NCI-H2227 (cell line): Measurements from ENCODE around the gene PRR20G.
A peak's percentile ranks its signal among the peaks of the same experiment; 100 is the strongest.
"Not testable (repeated sequence)": the region's sequence is repeated elsewhere in the genome, so short reads cannot be mapped to it uniquely, and the experiment has no call there.

Experiments used
- DNase-seq: peaks from one replicate; lab custom pipeline; 2025; ENCODE audit not compliant: unreplicated experiment; lab: John Stamatoyannopoulos, UW

The PRR20G gene

DNA sequence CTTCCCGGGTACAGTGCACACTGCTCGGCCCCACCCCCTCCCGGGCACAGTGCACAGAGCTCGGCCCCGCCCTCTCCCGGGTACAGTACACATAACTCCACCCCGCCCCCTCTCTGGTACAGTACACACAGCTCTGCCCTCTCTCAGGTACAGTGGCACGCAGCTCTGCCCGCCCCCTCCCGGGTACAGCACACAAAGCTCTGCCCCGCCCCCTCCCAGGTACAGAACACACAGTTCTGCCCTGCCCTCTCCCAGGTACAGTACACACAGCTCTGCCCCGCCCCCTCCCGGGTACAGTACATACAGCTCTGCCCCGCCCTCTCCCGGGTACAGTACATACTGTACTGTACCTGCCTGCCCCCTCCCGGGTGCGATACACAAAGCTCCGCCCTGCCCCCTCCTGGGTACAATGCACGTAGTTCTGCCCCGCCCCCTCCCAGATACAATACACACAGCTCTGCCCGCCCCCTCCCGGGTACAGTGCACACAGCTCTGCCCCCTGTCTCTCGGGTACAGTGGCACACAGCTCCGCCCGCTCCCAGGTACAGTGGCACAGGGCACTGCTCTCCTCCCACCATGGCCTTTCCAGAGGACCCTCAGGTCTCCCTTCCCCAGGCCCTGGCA lies 16.4 kb upstream of the PRR20G start:
- DNase-seq, result peak; percentile 54

DNA sequence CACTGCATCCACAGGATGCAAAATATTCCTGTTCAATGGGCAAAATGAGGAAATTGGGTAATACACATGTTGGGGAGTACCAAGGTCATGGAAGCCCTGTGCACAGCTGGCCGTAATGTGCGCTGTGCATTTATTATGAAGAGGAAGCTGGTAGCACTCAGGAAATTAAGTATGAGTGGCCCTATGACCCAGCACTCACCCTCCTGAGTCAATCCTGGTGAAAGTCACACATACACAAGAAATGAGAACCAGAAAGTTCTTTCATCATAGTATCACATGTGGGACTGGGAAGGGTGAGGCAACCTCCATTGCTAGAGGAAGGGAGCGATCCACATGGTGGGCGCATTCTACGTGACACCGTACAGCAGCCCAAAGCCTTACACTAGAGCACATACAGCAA lies 11.4 kb upstream of the PRR20G start:
- DNase-seq, result no peak

DNA sequence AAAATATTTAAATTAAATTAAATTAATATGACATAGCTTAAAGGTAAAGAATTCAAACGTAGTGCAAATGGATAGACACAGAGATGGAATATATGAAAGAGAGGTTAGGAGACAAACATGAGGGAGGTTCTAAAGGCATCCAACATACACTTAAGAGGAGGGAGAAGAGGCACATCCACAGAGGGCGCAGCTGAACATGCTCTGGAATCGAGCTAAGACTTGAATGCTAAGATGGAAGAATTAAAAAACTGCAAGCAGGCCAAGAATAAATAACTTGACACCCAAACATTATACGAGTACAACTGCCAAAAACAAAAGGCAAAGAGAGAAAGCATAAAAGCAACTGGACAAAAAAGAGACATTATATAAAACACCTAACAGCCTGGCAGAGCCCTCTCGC lies 9.1 kb upstream of the PRR20G start:
- DNase-seq, result no peak

DNA sequence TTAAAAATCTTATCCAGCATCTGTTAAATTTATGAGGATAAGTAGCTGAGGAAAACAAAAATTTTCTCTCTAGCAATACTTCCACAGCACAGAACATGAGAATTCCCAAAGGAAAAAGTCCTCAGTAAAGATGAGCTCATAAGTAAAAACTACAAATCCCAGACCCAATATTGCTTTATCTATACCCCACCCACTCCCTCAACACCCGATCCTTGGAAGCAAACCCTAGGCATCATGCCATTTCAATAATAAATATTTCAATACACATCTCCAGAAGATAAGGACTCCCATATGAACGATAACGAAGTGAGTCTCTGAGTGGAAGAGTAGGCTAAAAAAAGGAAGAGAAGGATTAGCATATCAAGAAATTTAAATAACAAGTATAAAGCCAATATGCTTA lies 8.3 kb upstream of the PRR20G start:
- no peak for DNase-seq

DNA sequence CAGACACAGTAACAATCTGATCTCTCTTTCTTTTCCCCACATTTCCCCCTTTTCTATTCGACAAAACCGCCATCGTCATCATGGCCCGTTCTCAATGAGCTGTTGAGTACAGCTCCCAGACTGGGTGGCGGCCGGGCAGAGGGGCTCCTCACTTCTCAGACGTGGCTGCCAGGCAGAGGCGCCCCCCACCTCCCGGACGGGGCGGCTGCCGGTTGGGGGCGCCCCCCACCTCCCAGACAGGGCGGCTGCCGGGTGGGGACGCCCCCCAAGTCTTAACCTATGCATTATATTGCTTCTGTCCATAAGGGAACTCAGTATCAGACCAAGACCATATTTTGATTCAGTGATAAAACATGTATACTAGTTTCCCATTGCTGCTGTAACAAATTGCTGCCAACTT lies 5.8 kb upstream of the PRR20G start:
- DNase-seq, result not testable (repeated sequence)

DNA sequence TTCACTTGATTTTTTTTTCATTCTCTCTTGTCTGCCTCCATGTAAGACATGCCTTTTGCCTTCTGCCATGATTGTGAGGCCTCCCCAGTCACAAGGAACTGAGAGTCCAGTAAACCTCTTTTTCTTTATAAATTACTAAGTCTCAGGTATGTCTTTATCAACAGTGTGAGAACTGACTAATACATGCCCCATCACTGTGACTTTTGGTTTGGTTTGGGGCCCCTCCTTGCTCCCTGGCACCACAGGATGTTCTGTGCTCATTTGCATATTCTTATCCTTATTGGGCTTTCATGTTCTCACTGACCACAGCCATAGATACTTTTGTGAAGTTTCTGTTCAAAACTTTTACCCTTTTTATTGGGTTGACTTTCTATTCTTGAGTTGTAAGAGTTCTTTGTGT lies 3.8 kb upstream of the PRR20G start:
- DNase-seq, result no peak

DNA sequence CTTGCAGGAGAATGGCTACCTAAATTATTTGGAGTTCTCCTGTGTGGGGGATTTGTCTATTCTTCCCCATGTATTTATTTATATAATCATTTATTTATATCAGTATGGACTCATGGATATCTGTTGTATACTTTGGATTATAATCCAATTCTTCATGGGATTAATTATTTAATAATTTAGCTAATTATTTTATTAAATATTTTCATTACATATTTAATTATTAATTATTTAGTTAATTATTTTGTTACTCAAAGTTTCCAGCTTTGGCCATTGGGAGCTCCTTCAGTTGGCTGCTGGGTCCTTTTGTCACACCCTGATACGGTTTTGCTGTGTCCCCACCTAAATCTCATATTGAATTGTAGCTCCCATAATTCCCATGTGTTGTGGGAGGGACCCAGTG lies 3.3 kb upstream of the PRR20G start:
- DNase-seq, result no peak

DNA sequence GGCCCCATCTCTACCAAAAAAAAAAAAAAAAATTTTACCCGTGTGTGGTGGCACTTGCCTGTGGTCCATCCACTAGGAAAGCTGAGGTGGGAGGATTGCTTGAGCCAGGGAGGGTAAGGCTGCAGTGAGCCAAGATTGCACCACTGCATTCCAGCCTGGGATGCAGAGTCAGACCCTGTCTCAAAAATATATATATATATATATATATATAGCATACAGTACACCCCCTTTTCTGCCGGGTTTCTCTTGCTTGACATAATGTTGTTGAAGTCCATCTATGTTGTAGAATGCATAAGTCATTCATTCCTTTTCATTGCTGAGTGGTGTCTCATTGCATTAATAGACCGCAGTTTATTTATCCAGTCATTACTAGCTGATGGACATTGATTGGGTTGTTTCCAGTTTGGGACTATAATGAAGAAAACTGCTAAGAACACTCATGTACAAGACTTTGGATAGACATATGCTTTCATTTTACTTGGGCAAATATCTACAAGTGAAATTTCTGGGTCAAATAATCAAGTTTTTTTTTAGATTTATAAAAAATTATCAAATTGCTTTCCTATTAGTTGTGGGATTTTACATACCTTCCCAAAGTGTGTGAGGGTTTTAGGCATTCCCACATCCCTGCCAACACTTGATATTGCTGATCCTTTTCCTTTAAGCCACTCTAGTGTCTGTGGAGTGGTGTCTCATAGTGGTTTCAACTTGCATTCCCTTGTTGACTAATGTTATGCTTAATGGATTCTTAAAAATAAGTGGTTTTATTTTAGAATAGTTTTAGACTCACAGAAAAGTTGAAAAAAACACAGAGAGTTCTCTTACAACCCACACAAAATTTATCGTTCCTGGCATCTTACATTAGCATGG lies 2.1 kb upstream of the PRR20G start:
- DNase-seq, result no peak

DNA sequence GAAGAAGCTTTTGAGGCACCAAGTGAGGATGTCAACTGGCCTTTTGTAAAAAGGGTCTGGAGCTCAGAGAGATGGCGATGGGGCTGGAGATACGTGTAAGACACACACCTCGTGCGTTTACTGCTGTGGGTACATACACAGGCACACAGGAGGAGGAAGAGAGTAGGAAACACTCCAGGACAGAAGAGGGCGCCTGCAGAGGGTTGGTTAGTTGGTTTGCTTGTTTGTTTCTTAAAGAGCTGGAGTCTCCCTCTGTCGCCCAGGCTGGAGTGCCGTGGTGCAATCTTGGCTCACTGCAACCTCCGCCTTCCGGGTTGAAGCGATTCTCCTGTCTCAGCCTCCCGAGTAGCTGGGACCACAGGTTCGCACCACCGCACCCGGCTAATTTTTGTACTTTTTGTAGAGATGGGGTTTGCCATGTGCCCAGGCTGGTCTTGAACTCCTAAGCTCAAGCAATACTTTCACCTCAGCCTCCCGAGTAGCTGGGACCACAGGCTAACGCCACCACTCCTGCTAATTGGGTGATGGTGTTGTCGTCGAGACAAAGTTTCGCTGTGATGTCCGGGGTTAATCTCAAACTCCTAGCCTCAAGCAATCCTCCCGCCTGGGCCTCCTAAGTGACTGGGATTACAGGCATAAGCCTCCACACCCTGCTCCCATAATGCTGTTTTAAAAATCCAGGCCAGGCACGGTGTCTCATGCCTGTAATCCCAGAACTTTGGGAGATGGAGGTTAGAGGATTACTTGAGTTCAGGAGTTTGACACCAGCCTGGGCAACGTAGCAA lies 1.3 kb upstream of the PRR20G start:
- no peak for DNase-seq

DNA sequence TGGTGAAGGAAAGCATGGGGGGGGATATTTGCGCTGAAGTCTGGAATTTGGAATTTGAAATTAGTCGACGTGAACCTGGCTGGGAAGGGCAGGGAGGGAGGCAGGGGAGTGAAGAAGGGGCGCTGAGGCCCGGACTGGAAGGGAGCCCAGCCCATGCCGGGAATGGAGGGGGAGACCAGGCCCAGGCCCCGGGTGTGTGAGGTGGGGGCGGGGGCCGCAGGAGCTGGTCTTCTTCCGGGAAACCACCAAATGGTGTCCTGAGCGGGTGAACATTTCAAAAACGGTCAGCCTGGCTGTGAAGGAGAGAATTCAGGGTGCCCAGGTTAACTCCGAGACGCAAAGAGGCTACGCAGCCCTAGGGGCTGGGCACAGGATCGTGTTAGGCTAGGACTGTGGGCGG lies 497 bp upstream of the PRR20G start:
- DNase-seq, result no peak

DNA sequence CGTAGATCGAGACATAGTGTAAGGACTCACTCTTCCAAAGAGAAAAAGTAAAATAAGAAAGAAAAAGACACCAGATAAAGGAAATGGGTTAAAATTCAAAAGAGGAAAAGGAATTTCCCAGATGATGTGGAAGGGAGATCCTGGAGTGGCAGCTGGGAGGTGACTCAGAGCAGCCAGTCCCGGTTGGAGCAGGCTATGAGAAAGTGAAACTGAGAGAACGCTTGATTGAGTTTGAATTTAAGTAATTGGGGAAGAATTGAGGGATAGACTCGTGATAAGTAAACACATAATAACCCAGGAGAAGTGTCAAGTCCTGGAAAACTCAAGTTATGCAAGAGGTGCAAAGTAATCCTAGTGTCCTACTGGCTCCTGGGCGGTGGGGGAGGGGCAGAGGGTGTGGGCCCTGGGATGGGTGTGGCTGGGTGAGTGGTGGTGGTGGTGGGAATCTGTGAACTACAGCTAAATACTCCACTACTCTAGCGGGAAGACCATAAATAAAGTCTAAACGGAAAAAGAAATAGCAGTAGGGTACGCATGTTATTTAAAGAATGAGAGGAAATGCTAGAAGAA lies 1.2 kb downstream of the PRR20G start:
- DNase-seq, result no peak

DNA sequence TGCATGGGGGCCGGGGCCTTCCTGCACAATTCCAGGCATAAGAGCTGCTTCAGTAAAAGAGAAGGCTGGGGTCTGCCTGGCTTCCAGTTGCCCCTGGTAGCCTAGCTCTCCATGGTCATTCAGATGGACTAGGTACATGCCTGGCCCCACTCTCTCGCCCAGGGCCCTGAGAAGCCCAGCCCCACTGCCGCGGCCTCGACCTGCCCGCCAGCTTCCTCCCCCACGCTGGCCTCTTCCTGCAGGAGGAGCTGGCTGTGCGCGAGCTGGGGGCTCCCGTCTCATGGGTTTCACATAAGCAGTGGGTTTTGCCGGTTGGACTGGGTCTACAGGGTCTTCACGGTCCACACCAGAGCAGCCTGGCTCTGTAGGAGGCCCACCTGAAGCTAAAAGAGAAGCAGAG lies 3.6 kb downstream of the PRR20G start:
- no peak for DNase-seq

DNA sequence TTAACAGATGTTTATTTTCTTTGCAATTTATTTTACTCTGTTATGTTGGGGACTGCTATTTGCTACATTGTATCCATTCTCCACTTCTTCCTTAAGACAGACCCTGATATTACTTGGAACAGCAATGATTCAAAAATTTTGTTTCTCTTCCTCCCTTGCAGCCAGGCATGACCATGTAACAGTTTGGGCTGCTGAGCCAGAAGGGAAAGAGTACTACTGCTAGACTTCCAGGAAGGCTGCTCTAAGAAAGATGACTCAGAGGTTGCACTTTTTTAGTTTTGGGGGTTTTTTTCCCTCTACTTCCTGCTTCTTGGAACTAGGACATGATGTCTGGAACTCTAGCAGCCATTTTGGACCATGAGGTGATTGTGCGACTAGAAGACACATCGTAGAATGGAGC lies 10.3 kb downstream of the PRR20G start:
- no peak for DNase-seq

DNA sequence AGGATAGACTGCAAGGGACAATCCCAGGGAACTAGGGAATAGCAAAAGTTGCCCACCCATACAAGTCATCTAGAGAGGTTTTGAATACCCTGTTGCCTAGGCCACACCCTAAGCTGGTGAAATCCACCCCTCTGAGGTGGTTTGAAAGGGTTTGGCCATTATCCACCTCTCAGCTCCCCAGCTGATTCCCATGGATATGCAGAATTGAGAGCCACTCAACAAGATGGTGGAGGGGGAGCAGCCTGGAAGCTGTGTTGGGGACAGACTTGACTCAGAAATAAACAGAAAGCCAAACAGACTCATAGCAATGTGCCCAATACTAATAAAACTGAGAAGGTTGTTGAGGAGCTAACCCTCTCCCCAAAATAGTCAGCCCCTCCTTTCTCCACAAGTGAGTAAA lies 10.9 kb downstream of the PRR20G start:
- DNase-seq, result no peak

DNA sequence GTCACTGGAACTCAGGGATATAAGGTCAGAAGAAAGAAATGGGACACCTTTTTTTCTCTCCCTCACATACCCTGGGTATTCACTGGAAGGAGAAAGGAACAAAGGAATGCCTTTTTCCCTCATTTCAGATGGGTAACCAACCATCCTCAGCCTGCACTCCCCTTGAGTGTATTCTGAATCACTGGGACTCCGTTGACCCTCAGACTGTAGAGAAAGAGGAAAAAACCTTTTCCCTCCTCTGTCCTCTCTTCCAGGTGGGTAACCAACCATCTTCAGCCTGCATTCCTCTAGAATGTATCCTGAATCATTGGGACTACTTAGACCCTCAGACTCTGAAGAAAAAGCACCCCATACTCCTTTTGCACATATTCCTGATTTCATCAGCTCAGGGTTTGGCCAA lies 11.4 kb downstream of the PRR20G start:
- no peak for DNase-seq

DNA sequence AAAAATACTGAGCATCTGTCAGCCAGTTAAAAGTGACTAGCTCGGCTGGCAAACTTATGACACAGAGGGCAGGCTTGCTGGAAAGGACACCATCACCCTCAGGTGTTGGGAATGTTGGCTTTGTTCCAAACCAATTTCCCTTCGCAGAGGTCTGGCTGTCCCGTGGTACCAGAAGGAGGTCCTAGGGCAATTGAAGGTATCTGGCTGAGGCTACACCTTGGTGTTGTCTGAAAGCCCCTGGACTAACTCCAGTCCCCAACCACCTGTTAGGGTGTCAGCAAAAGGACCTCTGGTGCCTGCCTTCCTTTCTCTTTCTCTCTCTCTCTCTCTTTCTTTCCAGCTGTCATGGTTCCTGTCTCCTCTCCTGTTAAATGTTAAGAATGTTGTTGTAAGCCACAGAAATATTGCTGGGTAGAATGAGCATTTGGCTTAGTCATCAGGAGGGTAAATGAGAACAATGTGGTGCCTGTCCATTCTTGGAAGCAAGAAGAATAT lies 12.5 kb downstream of the PRR20G start:
- DNase-seq, result no peak

DNA sequence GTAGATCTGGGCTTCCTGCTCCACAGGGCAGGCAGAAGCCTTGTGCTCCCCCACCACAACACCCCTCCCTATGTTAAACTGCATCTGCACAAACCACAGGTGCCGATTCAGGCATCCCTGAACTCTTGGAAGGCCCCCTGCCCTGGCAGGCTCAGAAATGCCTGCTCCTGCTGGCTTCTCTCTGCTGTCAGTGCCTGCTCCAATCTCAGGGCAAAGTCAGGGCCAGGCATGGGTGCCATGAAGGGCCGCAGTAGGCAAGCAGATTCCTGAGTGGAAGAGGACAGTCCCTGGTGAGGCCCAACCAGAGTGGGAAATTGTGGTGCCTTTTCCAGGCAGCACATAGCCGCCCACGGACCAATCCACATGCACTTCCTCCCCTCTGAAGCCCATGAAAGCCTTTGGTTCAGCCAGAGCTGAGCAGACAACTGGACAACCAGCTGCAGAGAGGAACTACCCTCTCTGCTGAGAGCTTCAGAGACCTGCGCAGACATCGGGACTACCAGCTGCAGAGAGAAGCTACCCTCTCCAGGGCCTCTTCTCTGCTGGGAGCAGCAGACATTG lies 13.6 kb downstream of the PRR20G start:
- no peak for DNase-seq

DNA sequence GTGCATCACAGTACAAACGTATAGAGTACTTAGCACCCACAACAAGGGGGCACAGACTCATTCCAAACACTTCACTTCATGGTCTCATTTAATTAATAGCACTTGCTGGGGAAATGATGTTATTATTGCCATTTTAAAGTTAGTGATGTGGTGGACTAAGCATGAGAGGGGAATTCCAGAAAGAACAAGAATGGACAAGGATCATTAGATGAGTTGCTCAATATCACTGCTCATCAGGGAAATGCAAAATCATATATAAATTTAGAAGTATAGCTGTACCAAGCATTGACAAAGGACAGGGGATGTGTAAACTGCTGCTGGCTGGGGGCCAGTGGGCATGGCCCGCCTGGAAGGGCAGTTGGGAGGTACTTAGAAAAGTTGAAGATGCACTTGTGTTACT lies 14.6 kb downstream of the PRR20G start:
- no peak for DNase-seq

DNA sequence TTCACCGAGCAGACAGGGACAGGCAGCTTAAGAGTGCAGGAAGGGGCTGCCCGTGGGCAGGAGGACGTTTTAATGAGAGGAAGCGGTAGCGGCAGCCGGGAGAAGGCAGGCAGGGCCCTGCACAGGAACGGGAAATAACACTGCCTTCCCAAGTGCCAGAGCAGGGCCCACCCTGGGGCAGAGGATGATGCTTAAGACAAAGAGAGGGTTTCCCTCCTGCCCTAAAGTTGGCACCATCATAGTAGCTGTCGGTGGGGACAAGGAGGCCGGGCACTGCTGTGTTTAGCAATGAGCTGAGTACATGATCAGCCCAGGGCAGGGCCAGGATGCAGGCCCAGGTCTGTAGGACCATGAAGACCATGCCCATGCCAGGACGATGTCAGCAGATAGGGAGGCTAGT lies 21.7 kb downstream of the PRR20G start:
- DNase-seq, result no peak

DNA sequence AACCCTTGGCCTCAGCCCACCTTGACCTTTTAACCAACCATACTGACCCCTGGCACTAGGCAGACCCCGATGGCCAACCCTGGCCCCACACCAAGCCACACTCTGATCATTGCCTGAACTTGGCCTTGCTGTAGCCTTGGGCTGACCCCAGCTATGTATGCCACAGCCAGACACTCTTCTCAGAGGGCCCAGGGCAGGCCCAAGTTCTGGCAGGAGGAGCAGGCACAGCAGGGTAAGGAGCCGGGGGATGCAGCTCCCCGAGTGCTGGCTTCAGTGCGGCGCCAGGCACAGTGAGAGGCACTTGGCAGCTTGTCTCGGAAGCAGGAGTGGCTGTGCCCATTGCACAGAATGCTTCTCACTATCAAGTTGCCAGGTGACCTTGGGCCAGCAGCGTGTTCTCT lies 22.3 kb downstream of the PRR20G start:
- DNase-seq, result no peak
